SU-DHL-6 (cell line): ENCODE results near the gene NOD1.

Source experiments
- H2AFZ ChIP-seq: fragments of 200-600 bp; sonication (generic); 2 replicates; pipeline ENCODE4 v1.6.1; 2014; ENCODE audit warnings: low read depth, mild to moderate bottlenecking, moderate library complexity, mixed read lengths, antibody characterized with exemption, low read length; ENCODE audit not compliant: severe bottlenecking
- H3F3A ChIP-seq: fragments of 200-600 bp; shearing (Covaris generic); 2 replicates; pipeline ENCODE4 v1.6.0; 2016; ENCODE audit warnings: antibody characterized with exemption, mild to moderate bottlenecking; ENCODE audit not compliant: insufficient read depth
- H3K27ac ChIP-seq: fragments of 200-600 bp; sonication (generic); 2 replicates; pipeline ENCODE4 v1.5.1; 2016; ENCODE audit warnings: low read depth, mild to moderate bottlenecking, low read length, moderate library complexity, mixed read lengths
- H3K27me3 ChIP-seq: fragments of 200-600 bp; sonication (generic), shearing (Covaris generic); 2 replicates; pipeline ENCODE4 v1.6.0; 2014; ENCODE audit warnings: mild to moderate bottlenecking, low read length
- H3K36me3 ChIP-seq: fragments of 200-600 bp; sonication (generic); 2 replicates; pipeline ENCODE4 v1.6.1; 2014; ENCODE audit warnings: mild to moderate bottlenecking, low read length, mixed read lengths
- H3K4me2 ChIP-seq: fragments of 300-600, 200-600 bp; shearing (Covaris generic), sonication (generic); 2 replicates; pipeline ENCODE4 v1.6.0; 2014; ENCODE audit warnings: low read length, low read depth, mild to moderate bottlenecking; ENCODE audit not compliant: poor library complexity, severe bottlenecking
- H3K4me3 ChIP-seq: fragments of 200-600 bp; sonication (generic); 2 replicates; pipeline ENCODE4 v1.5.1; 2014; ENCODE audit warnings: antibody characterized with exemption, low read length, mild to moderate bottlenecking, mixed read lengths; ENCODE audit not compliant: insufficient read depth, poor library complexity, severe bottlenecking
- H3K79me2 ChIP-seq: fragments of 200-600 bp; sonication (generic); 2 replicates; pipeline ENCODE4 v1.6.1; 2014; ENCODE audit warnings: mild to moderate bottlenecking, low read length, moderate library complexity; ENCODE audit not compliant: insufficient read depth
- H3K9ac ChIP-seq: fragments of 200-600 bp; sonication (generic); 2 replicates; pipeline ENCODE4 v1.7.0; 2014; ENCODE audit warnings: mild to moderate bottlenecking, low read length
- H3K9me2 ChIP-seq: fragments of 200-600 bp; sonication (generic); replicated peaks from 2 replicates; pipeline ENCODE4 v1.6.1; 2014; ENCODE audit warnings: low read length; ENCODE audit not compliant: insufficient read depth
- H3K9me3 ChIP-seq: fragments of 200-600 bp; sonication (generic); 2 replicates; pipeline ENCODE4 v1.6.1; 2014; ENCODE audit warnings: low read length, mixed read lengths; ENCODE audit not compliant: insufficient read depth
- H4K20me1 ChIP-seq: fragments of 200-600 bp; sonication (generic); 2 replicates; pipeline ENCODE4 v1.6.1; 2014; ENCODE audit warnings: low read depth, mild to moderate bottlenecking, antibody characterized with exemption, low read length, moderate library complexity, mixed read lengths
- CTCF ChIP-seq: fragments of 200-600 bp; sonication (generic); IDR thresholded peaks from one replicate; pipeline ENCODE4 v1.5.1; 2017; ENCODE audit warnings: antibody characterized with exemption, mild to moderate bottlenecking, low read length, moderate library complexity; ENCODE audit not compliant: insufficient read depth, poor library complexity, severe bottlenecking
- EZH2phosphoT487 ChIP-seq: fragments of 200-600 bp; sonication (generic), shearing (Covaris generic); conservative IDR thresholded peaks from 2 replicates; pipeline ENCODE4 v1.6.1; 2018; ENCODE audit warnings: mild to moderate bottlenecking, antibody characterized with exemption, low read length, moderate library complexity, mixed read lengths

NOD1 gene

GRCh38 chr7:30505174-30505697 is 26.7 kb upstream of the NOD1 start:
- Histone ChIP-seq H3K9me2 (no peaks in the 10 kb centered on the region), H3K9ac (peak overlapping the region; percentile 86), H3K27ac (peak overlapping the region; percentile 3; the same call in 1 of the 2 replicates), H3K4me2 (peak overlapping the region; percentile 65), H3K9me3 (no peaks in the 10 kb centered on the region), H3K79me2 (peaks cover 43% of the 10 kb centered on the region), H3K36me3 (no peaks in the 10 kb centered on the region), H3K4me3 (peak overlapping the region; percentile 65), H4K20me1 (no peaks in the 10 kb centered on the region), H3K27me3 (no peaks in the 10 kb centered on the region), H2AFZ (peak overlapping the region; percentile 70), H3F3A (no peaks in the 10 kb centered on the region)
- TF ChIP-seq EZH2phosphoT487 (no peak), CTCF (no peak)

- Histone ChIP-seq H3K4me2 (peak within 1 kb of the TSS; percentile 72), H3K9me2 (no peaks in the 10 kb centered on the region), H3K27me3 (no peaks in the 10 kb centered on the region), H3F3A (no peaks in the 10 kb centered on the region), H3K36me3 (no peaks in the 10 kb centered on the region), H3K9ac (peak within 1 kb of the TSS; percentile 86), H2AFZ (peak within 1 kb of the TSS; percentile 75), H3K27ac (peak within 1 kb of the TSS; percentile 30), H3K9me3 (no peaks in the 10 kb centered on the region), H3K79me2 (peaks cover 50% of the 10 kb centered on the region), H4K20me1 (no peaks in the 10 kb centered on the region), H3K4me3 (peak within 1 kb of the TSS; percentile 67)
- TF ChIP-seq EZH2phosphoT487 (no peak), CTCF (no peak)
Measured at GRCh38 chr7:30504301-30505173, 26.0 kb upstream of the NOD1 start, which contains the start of gene GGCT. TSS of gene GGCT (minus strand) at chr7:30504829. CDS start at chr7:30504709, 120 bp downstream.

- Histone ChIP-seq H3K36me3 (0 out of 2 replicates have a peak, but pooled peaks cover 4% of the 10 kb centered on the region), H3K9ac (peak overlapping the region; percentile 86), H3K27ac (no peak overlapping the region), H3K9me3 (no peaks in the 10 kb centered on the region), H3K27me3 (no peaks in the 10 kb centered on the region), H3K4me3 (peak overlapping the region; percentile 67), H4K20me1 (no peaks in the 10 kb centered on the region), H3K4me2 (peak overlapping the region; percentile 72), H3K79me2 (peaks cover 51% of the 10 kb centered on the region), H3K9me2 (no peaks in the 10 kb centered on the region), H2AFZ (no peak overlapping the region), H3F3A (no peaks in the 10 kb centered on the region)
- TF ChIP-seq CTCF (no peak), EZH2phosphoT487 (no peak)
Measured at GRCh38 chr7:30503274-30504212, 25.0 kb upstream of the NOD1 start.
